HepG2 (cell line): ENCODE data around the gene LLGL1. TPM values are rescaled to one million over a fixed set of nuclear protein-coding genes. Genes with fewer than 3 reads are reported as not detected.

Experiments used
- ATAC-seq: fragments of 200-7000 bp; cut with Tn5 transposase; 3 replicates; pipeline ENCODE4 v1.9.1; 2020; ENCODE audit warnings: mild to moderate bottlenecking, moderate library complexity
- BruUV-seq: library from RNA; stranded (reverse); fragments of 400-500 nt; replicated peaks from 2 replicates; lab custom pipeline; 2021; lab: Mats Ljungman, UMichigan
- CTCF ChIA-PET: fragments of 300-600 bp; formaldehyde crosslinking; extraction: SDS; loops from one replicate; lab custom pipeline; 2021; ENCODE audit warnings: low total read pairs, inconsistent platforms, low intra/inter-chr PET ratio; lab: Yijun Ruan, JAX
- POLR2A ChIA-PET: fragments of 350-600 bp; sonication (Branson Sonifier 250); formaldehyde crosslinking; loops from one replicate; lab custom pipeline; 2020; ENCODE audit warnings: antibody characterized with exemption, inconsistent platforms; lab: Yijun Ruan, JAX
- DNase-seq: peaks from one replicate; pipeline ENCODE4 v3.0.0-alpha.2; 2015; ENCODE audit warnings: low spot score
- FAIRE-seq: peaks from 3 replicates; lab custom pipeline; 2011; peaks lifted over from hg19 to GRCh38; lab: Jason Lieb, UNC
- H2AFZ ChIP-seq: one replicate; pipeline ENCODE4 v1.6.1; 2011; ENCODE audit warnings: low read length, inconsistent platforms
- H3K27ac ChIP-seq: fragments of 300-600 bp; 3 replicates; pipeline ENCODE4 v1.8.0; 2011; ENCODE audit warnings: mixed run types, mild to moderate bottlenecking, mixed read lengths, low read length, inconsistent platforms; ENCODE audit not compliant: insufficient read depth; ENCODE audit errors: extremely low read length
- H3K27me3 ChIP-seq, 2 experiments: fragments of 200-600 bp in 1 of 2; 2 replicates in 1 of 2; 3 replicates in 1 of 2; pipeline versions ENCODE4 v1.6.0 to v1.8.0; 2011; ENCODE audit warnings: low read length in 2 of 2, mild to moderate bottlenecking in 2 of 2, moderate library complexity in 2 of 2, inconsistent platforms in 1 of 2; ENCODE audit not compliant: insufficient read depth in 2 of 2, control insufficient read depth in 1 of 2
- H3K36me3 ChIP-seq, 2 experiments: fragments of 200-600 bp in 1 of 2; replicated peaks in 1 of 2; 2 replicates in 1 of 2; 3 replicates in 1 of 2; pipeline versions ENCODE4 v1.5.1 to v1.8.0; 2011; ENCODE audit warnings: low read length in 2 of 2, inconsistent platforms in 1 of 2; ENCODE audit not compliant: insufficient read depth in 2 of 2, control insufficient read depth in 1 of 2
- H3K4me1 ChIP-seq: 2 replicates; pipeline ENCODE4 v1.5.1; 2012; ENCODE audit warnings: low read length, inconsistent platforms; ENCODE audit not compliant: insufficient read depth
- H3K4me2 ChIP-seq: 2 replicates; pipeline ENCODE4 v1.6.0; 2011; ENCODE audit warnings: low read depth, low read length, inconsistent platforms
- H3K4me3 ChIP-seq, 3 experiments: fragments of 200-600 bp in 1 of 3; sonication (generic), shearing (Covaris generic) in 1 of 3; replicated peaks in 1 of 3; 2 replicates each; pipeline ENCODE4 v1.5.1; 2011 to 2016; ENCODE audit warnings: low read length in 3 of 3, inconsistent platforms in 2 of 3, low read depth in 2 of 3, mild to moderate bottlenecking in 2 of 3, control low read depth in 1 of 3, mixed read lengths in 1 of 3; ENCODE audit not compliant: insufficient read depth in 1 of 3
- H3K79me2 ChIP-seq: one replicate; pipeline ENCODE4 v1.6.1; 2011; ENCODE audit warnings: low read length, inconsistent platforms; ENCODE audit not compliant: insufficient read depth
- H3K9ac ChIP-seq: 2 replicates; pipeline ENCODE4 v1.6.0; 2011; ENCODE audit warnings: mild to moderate bottlenecking, low read depth, low read length, inconsistent platforms; ENCODE audit not compliant: insufficient read depth
- H3K9me3 ChIP-seq: 2 replicates; pipeline ENCODE4 v1.5.1; 2012; ENCODE audit warnings: mild to moderate bottlenecking, low read length
- H4K20me1 ChIP-seq: 2 replicates; pipeline ENCODE4 v1.6.0; 2011; ENCODE audit warnings: inconsistent platforms, mild to moderate bottlenecking, low read length, moderate library complexity; ENCODE audit not compliant: insufficient read depth
- ATM ChIP-seq: fragments of 450-650 bp; IDR thresholded peaks from 2 replicates; pipeline ENCODE4 v1.7.1; 2017; ENCODE audit warnings: mild to moderate bottlenecking, borderline replicate concordance
- BRCA1 ChIP-seq: sonication (generic); formaldehyde crosslinking; IDR thresholded peaks from 2 replicates; pipeline ENCODE4 v1.4.0; 2020; ENCODE audit warnings: missing genetic modification reagents
- ELF3 ChIP-seq: IDR thresholded peaks from 2 replicates; pipeline ENCODE4 v1.6.1; 2016; ENCODE audit warnings: missing genetic modification reagents, missing compliant biosample characterization
- HCFC1 ChIP-seq: fragments of 150-350 bp; IDR thresholded peaks from 2 replicates; pipeline ENCODE4 v1.6.1; 2014; ENCODE audit warnings: low read depth, low read length
- HDAC1 ChIP-seq: sonication (generic); formaldehyde crosslinking; IDR thresholded peaks from 2 replicates; pipeline ENCODE4 v1.5.1; 2020; ENCODE audit warnings: mild to moderate bottlenecking, missing genetic modification reagents
- KDM1A ChIP-seq: IDR thresholded peaks from 2 replicates; pipeline ENCODE4 v1.6.1; 2016; ENCODE audit warnings: missing compliant biosample characterization
- LCORL ChIP-seq, 2 experiments: fragments of 450-650 bp in 1 of 2; sonication (generic) in 1 of 2; formaldehyde crosslinking in 1 of 2; IDR thresholded peaks; 2 replicates each; pipeline versions ENCODE4 v1.5.0 to v1.6.1; 2017 to 2020; ENCODE audit warnings: antibody characterized with exemption in 1 of 2, missing genetic modification reagents in 1 of 2
- MAFG ChIP-seq: sonication (generic); formaldehyde crosslinking; IDR thresholded peaks from 2 replicates; pipeline ENCODE4 v1.5.1; 2020; ENCODE audit warnings: mild to moderate bottlenecking, missing genetic modification reagents
- MTF1 ChIP-seq: sonication (generic); formaldehyde crosslinking; IDR thresholded peaks from 2 replicates; pipeline ENCODE4 v1.5.0; 2020; ENCODE audit warnings: missing genetic modification reagents
- NCOA1 ChIP-seq: sonication (generic); formaldehyde crosslinking; IDR thresholded peaks from 2 replicates; pipeline ENCODE4 v1.9.0; 2021; ENCODE audit warnings: missing genetic modification reagents
- PHB2 ChIP-seq: fragments of 450-650 bp; IDR thresholded peaks from 2 replicates; pipeline ENCODE4 v1.6.1; 2018; ENCODE audit not compliant: partially characterized antibody
- PPARG ChIP-seq: conservative IDR thresholded peaks from 2 replicates; pipeline ENCODE4 v1.6.1; 2016; ENCODE audit warnings: missing biosample characterization, missing genetic modification reagents
- TERF1 ChIP-seq: sonication (generic); formaldehyde crosslinking; IDR thresholded peaks from 2 replicates; pipeline ENCODE4 v1.8.0; 2022; ENCODE audit warnings: mild to moderate bottlenecking, missing genetic modification reagents, moderate library complexity
- ZBTB42 ChIP-seq: sonication (generic); formaldehyde crosslinking; IDR thresholded peaks from 2 replicates; pipeline ENCODE4 v1.5.0; 2020; ENCODE audit warnings: mild to moderate bottlenecking, missing genetic modification reagents
- ZMAT3 ChIP-seq: sonication (generic); formaldehyde crosslinking; conservative IDR thresholded peaks from 2 replicates; pipeline ENCODE4 v1.7.0; 2021; ENCODE audit warnings: missing genetic modification reagents
- ZNF280D ChIP-seq: sonication (generic); formaldehyde crosslinking; IDR thresholded peaks from 2 replicates; pipeline ENCODE4 v1.5.1; 2020; ENCODE audit warnings: mild to moderate bottlenecking, missing genetic modification reagents
- ZNF317 ChIP-seq: sonication (generic); formaldehyde crosslinking; IDR thresholded peaks from 2 replicates; pipeline ENCODE4 v1.5.0; 2020; ENCODE audit warnings: mild to moderate bottlenecking, missing genetic modification reagents
- ZNF343 ChIP-seq: sonication (generic); formaldehyde crosslinking; IDR thresholded peaks from 2 replicates; pipeline ENCODE4 v1.4.0; 2020; ENCODE audit warnings: mild to moderate bottlenecking, missing genetic modification reagents
- ZNF547 ChIP-seq: sonication (generic); formaldehyde crosslinking; IDR thresholded peaks from 2 replicates; pipeline ENCODE4 v1.5.1; 2020; ENCODE audit warnings: mild to moderate bottlenecking, missing genetic modification reagents
- ZNF605 ChIP-seq: sonication (generic); formaldehyde crosslinking; IDR thresholded peaks from 2 replicates; pipeline ENCODE4 v1.8.0; 2022; ENCODE audit warnings: mild to moderate bottlenecking, missing genetic modification reagents
- ZNF629 ChIP-seq: sonication (generic); formaldehyde crosslinking; conservative IDR thresholded peaks from 2 replicates; pipeline ENCODE4 v1.5.0; 2020; ENCODE audit warnings: missing genetic modification reagents
- ZNF670 ChIP-seq: sonication (generic); formaldehyde crosslinking; IDR thresholded peaks from 2 replicates; pipeline ENCODE4 v1.8.0; 2022; ENCODE audit warnings: mild to moderate bottlenecking, missing genetic modification reagents, borderline replicate concordance
- WGBS: methylation state at CpG from one replicate; pipeline ENCODE4 v1.1.6; 2017; ENCODE audit warnings: low lambda C conversion rate; 5-methylcytosine and 5-hydroxymethylcytosine counted together
- in situ Hi-C: cut with HindIII; loops from 2 replicates; pipeline ENCODE4 v1.10.0; 2017; ENCODE audit warnings: low pct_unique_long_range_greater_than_20kb; ENCODE audit not compliant: extremely low pct_ligation_motif_present
- intact Hi-C: fragments of 100-400 bp; cut with micrococcal nuclease; formaldehyde crosslinking; loops from one replicate; pipeline ENCODE4 v1.10.0; 2022; ENCODE audit not compliant: unreplicated experiment
- polyA plus RNA-seq, 8 experiments: library from polyadenylated mRNA; depleted of rRNA in 3 of 8; stranded (reverse) in 7 of 8; unstranded in 1 of 8; fragments of >200 nt; fragmentation: Illumina TruSeq in 4 of 8; extraction: Trizol in 4 of 8; gene quantifications; 2 replicates each; pipeline versions ENCODE4 v1.2.1 to v1.2.3, GENCODE V29; 2011 to 2016; ENCODE audit warnings: low read depth in 4 of 8, missing spikeins in 1 of 8, mixed read lengths in 1 of 8; ENCODE audit not compliant: insufficient read depth in 1 of 8
- total RNA-seq, 5 experiments: library from RNA; depleted of rRNA; stranded (reverse); fragments of >200 nt; fragmentation: Illumina TruSeq; extraction: Trizol; gene quantifications; 2 replicates each; pipeline ENCODE4 v1.2.3, GENCODE V29; 2016; ENCODE audit warnings: low read depth in 1 of 5

LLGL1 gene
- total and polyA plus RNA-seq, 2 of the 13 experiments (the other 11 are each of a cell fraction or from before 2014, with no cell fraction given) = 15.0 to 15.3 TPM

- H3K27me3 ChIP-seq = no peaks in the 10 kb centered on the region; a peak in 1 of 5 replicates
- H3K9ac ChIP-seq = peak overlapping the region; percentile 80
- H4K20me1 ChIP-seq = peaks cover 8% of the 10 kb centered on the region; the same call in 1 of the 2 replicates
- peak overlapping the region; percentile 83 for H3K27ac ChIP-seq
- peak overlapping the region; percentile 23 for H2AFZ ChIP-seq
- FAIRE-seq (no peak), ATAC-seq (peak; percentile 7), DNase-seq (peak; percentile 34)
- WGBS = 10% methylated on average over 18 of the region's 22 CpGs
- CTCF ChIA-PET = no interaction called here
- in situ Hi-C loops = loop anchor here (5.0 kb wide), 1 partner anchor 37 kb away; no protein-coding TSS in a partner anchor
- H3K4me2 ChIP-seq = peak overlapping the region; percentile 97
- no TSS peak for BruUV-seq
- H3K4me1 ChIP-seq = peaks cover 34% of the 10 kb centered on the region
- intact Hi-C loops = loop anchor here (5.0 kb wide), 1 partner anchor 58 kb away; the partner anchor contains the start of gene SMCR8
- H3K36me3 ChIP-seq = peaks cover 7 to 34% of the 10 kb centered on the region in 2 experiments; a peak in 4 of 5 replicates
- peak overlapping the region; percentile 75 to 82 (median 81) for H3K4me3 ChIP-seq
- POLR2A ChIA-PET = interaction anchor here (0.7 to 2.7 kb wide), 8 partner anchors 8 to 117 kb away, joined by 3 to 7 read pairs (median 4); partner anchors contain the start of genes ALKBH5, SHMT1, SMCR8 and TOP3A
- H3K9me3 ChIP-seq = no peaks in the 10 kb centered on the region
- peaks cover 30% of the 10 kb centered on the region for H3K79me2 ChIP-seq
- TF ChIP-seq MAFG (no peak), NCOA1 (CRISPR knock-in tag) (0 out of 2 replicates have a peak, but pooled peaks have one; percentile 17), ZNF343 (CRISPR knock-in tag) (no peak), ZNF605 (no peak), ELF3 (CRISPR knock-in tag) (0 out of 2 replicates have a peak, but pooled peaks have one; percentile 17), ZBTB42 (CRISPR knock-in tag) (0 out of 2 replicates have a peak, but pooled peaks have one; percentile 18), ZNF280D (CRISPR knock-in tag) (no peak), MTF1 (CRISPR knock-in tag) (no peak), HCFC1 (no peak), ZNF629 (peak; percentile 90), PPARG (no peak), HDAC1 (CRISPR knock-in tag) (0 out of 2 replicates have a peak, but pooled peaks have one; percentile 20), ZNF317 (no peak), TERF1 (CRISPR knock-in tag) (no peak), ZMAT3 (CRISPR knock-in tag) (0 out of 2 replicates have a peak, but pooled peaks have one; percentile 11), ZNF547 (CRISPR knock-in tag) (no peak), ZNF670 (CRISPR knock-in tag) (peak; percentile 19; the same call in 1 of the 2 replicates), PHB2 (no peak), ATM (no peak), KDM1A (peak; percentile 72; the same call in 1 of the 2 replicates), BRCA1 (CRISPR knock-in tag) (no peak), LCORL (IDR thresholded peaks at IDR 0.05) (no peak), LCORL (CRISPR knock-in tag; IDR thresholded peaks at IDR 0.05) (0 out of 2 replicates have a peak, but pooled peaks have one; percentile 11)
These were observed 34.3 kb downstream of the LLGL1 start for GRCh38 chr17:18259621-18260331.
